OCI-LY1 (cell line): ENCODE measurements around the gene SERF2.
"Not testable (repeated sequence)": the region's sequence is repeated elsewhere in the genome, so short reads cannot be mapped to it uniquely, and the experiment has no call there.

Experiments used
- H2AFZ ChIP-seq: fragments of 200-600 bp; sonication (generic), shearing (Covaris generic); 2 replicates; pipeline ENCODE4 v1.6.0; 2014; ENCODE audit warnings: antibody characterized with exemption, mild to moderate bottlenecking, low read length
- H3F3A ChIP-seq: fragments of 200-600 bp; sonication (generic), shearing (Covaris generic); 2 replicates; pipeline ENCODE4 v1.6.0; 2014; ENCODE audit warnings: mild to moderate bottlenecking, antibody characterized with exemption, low read length, moderate library complexity; ENCODE audit not compliant: insufficient read depth
- H3K27ac ChIP-seq: fragments of 200-600 bp; sonication (generic); 2 replicates; pipeline ENCODE4 v1.5.1; 2014; ENCODE audit warnings: low read length, mixed run types, mild to moderate bottlenecking, low read depth; ENCODE audit not compliant: poor library complexity, severe bottlenecking
- H3K27me3 ChIP-seq: fragments of 200-600 bp; sonication (generic); 2 replicates; pipeline ENCODE4 v1.6.0; 2014; ENCODE audit warnings: antibody characterized with exemption, mild to moderate bottlenecking, low read length, moderate library complexity; ENCODE audit not compliant: insufficient read depth
- H3K36me3 ChIP-seq: fragments of 200-600 bp; sonication (generic); 2 replicates; pipeline ENCODE4 v1.6.1; 2014; ENCODE audit warnings: mild to moderate bottlenecking, antibody characterized with exemption, low read length, moderate library complexity, mixed read lengths; ENCODE audit not compliant: insufficient read depth
- H3K4me1 ChIP-seq: fragments of 200-600 bp; sonication (generic); 2 replicates; pipeline ENCODE4 v1.5.1; 2014; ENCODE audit warnings: mild to moderate bottlenecking, low read length, moderate library complexity; ENCODE audit not compliant: insufficient read depth, severe bottlenecking
- H3K4me2 ChIP-seq: fragments of 200-600 bp; sonication (generic), shearing (Covaris generic); 2 replicates; pipeline ENCODE4 v1.6.1; 2014; ENCODE audit warnings: low read length
- H3K4me3 ChIP-seq: fragments of 200-600 bp; sonication (generic); 2 replicates; pipeline ENCODE4 v1.5.1; 2014; ENCODE audit warnings: low read length, low read depth, mild to moderate bottlenecking, mixed read lengths; ENCODE audit not compliant: poor library complexity, severe bottlenecking
- H3K79me2 ChIP-seq: fragments of 200-600 bp; shearing (Covaris generic); 2 replicates; pipeline ENCODE4 v1.6.1; 2016; ENCODE audit warnings: mixed run types, low read length, mixed read lengths; ENCODE audit not compliant: insufficient read depth
- H3K9ac ChIP-seq: fragments of 200-600 bp; sonication (generic), shearing (Covaris generic); 2 replicates; pipeline ENCODE4 v1.6.1; 2014; ENCODE audit warnings: mild to moderate bottlenecking, low read length, mixed read lengths
- H3K9me2 ChIP-seq: fragments of 200-600 bp; sonication (generic), shearing (Covaris generic); 2 replicates; pipeline ENCODE4 v1.6.1; 2014; ENCODE audit warnings: low read depth, mild to moderate bottlenecking, low read length, mixed read lengths
- H3K9me3 ChIP-seq: fragments of 200-600 bp; shearing (Covaris generic); 2 replicates; pipeline ENCODE4 v1.6.1; 2014; ENCODE audit warnings: low read length, mixed read lengths
- H4K20me1 ChIP-seq: fragments of 200-600 bp; sonication (generic), shearing (Covaris generic); 2 replicates; pipeline ENCODE4 v1.6.0; 2016; ENCODE audit warnings: mild to moderate bottlenecking, low read length; ENCODE audit not compliant: insufficient read depth
- EZH2 ChIP-seq: fragments of 200-600 bp; sonication (generic), shearing (Covaris generic); IDR thresholded peaks from 2 replicates; pipeline ENCODE4 v1.8.0; 2017; ENCODE audit warnings: borderline replicate concordance, mixed run types, mild to moderate bottlenecking, antibody characterized with exemption, low read length, moderate library complexity, mixed read lengths
- TF ChIP-seq, protein P1 (sequence below): fragments of 200-600 bp; sonication (generic), shearing (Covaris generic); IDR thresholded peaks from 2 replicates; pipeline ENCODE4 v1.5.1; 2017; ENCODE audit warnings: mild to moderate bottlenecking, antibody characterized with exemption, low read length, moderate library complexity, mixed read lengths

The SERF2 gene

DNA sequence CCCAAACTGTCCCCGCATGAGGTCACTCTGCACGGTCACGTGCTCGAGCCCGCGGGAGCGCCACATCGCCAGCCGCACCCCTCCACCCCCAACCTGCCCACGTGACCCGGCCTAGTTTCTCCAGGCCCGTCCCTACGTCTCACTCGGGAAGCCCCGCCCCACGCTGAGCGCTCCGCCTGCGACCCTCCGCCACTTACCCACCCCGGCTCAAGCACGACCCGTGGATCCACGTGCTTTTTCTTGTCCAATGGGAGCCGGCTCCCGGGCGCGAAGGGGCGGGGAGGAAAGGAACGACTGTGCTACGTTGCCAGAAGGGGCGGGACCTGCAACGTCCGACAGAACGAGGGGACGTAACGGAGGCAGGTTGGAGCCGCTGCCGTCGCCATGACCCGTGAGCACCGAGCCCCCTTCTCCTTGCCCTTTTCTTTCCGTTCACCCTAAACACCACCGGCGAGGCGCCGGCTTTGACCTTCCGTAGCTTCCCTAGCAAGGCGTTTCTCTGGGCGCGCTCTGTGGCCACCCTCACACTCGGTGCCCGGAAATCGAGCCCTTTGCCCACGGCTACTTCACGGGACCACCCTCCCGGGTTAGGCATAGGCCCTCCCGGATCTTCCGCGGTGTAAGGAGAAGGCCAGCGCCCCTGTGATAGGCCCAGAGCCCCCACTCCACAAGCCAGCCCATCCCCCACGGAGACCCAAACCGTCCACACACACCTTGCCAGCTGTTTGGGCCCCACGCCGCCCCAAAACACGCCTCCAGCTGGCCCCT, at the start of gene SERF2:
TSS of gene SERF2 (plus strand) at position 328 of the 768 bp plus-strand sequence. CDS start at position 385, 57 bp downstream.
- no peaks in the 10 kb centered on the region for H3K9me2 ChIP-seq
- peak within 1 kb of the TSS; percentile 97 for H3K4me3 ChIP-seq
- H3F3A ChIP-seq = peaks cover 21% of the 10 kb centered on the region
- peaks cover 47% of the 10 kb centered on the region for H3K36me3 ChIP-seq
- peaks cover 80% of the 10 kb centered on the region for H3K4me1 ChIP-seq
- H3K79me2 ChIP-seq = peaks cover 12% of the 10 kb centered on the region; the same call in 1 of the 2 replicates
- H3K9ac ChIP-seq = peak within 1 kb of the TSS; percentile 99
- H3K27me3 ChIP-seq = no peaks in the 10 kb centered on the region
- H3K4me2 ChIP-seq = peak within 1 kb of the TSS; percentile 86
- peak within 1 kb of the TSS; percentile 99 for H3K27ac ChIP-seq
- no peak within 1 kb of the TSS for H2AFZ ChIP-seq
- no peaks in the 10 kb centered on the region for H4K20me1 ChIP-seq
- no peak for TF ChIP-seq EZH2
- TF ChIP-seq, protein P1, sequence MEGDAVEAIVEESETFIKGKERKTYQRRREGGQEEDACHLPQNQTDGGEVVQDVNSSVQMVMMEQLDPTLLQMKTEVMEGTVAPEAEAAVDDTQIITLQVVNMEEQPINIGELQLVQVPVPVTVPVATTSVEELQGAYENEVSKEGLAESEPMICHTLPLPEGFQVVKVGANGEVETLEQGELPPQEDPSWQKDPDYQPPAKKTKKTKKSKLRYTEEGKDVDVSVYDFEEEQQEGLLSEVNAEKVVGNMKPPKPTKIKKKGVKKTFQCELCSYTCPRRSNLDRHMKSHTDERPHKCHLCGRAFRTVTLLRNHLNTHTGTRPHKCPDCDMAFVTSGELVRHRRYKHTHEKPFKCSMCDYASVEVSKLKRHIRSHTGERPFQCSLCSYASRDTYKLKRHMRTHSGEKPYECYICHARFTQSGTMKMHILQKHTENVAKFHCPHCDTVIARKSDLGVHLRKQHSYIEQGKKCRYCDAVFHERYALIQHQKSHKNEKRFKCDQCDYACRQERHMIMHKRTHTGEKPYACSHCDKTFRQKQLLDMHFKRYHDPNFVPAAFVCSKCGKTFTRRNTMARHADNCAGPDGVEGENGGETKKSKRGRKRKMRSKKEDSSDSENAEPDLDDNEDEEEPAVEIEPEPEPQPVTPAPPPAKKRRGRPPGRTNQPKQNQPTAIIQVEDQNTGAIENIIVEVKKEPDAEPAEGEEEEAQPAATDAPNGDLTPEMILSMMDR = no peak
- H3K9me3 ChIP-seq = no peaks in the 10 kb centered on the region

DNA sequence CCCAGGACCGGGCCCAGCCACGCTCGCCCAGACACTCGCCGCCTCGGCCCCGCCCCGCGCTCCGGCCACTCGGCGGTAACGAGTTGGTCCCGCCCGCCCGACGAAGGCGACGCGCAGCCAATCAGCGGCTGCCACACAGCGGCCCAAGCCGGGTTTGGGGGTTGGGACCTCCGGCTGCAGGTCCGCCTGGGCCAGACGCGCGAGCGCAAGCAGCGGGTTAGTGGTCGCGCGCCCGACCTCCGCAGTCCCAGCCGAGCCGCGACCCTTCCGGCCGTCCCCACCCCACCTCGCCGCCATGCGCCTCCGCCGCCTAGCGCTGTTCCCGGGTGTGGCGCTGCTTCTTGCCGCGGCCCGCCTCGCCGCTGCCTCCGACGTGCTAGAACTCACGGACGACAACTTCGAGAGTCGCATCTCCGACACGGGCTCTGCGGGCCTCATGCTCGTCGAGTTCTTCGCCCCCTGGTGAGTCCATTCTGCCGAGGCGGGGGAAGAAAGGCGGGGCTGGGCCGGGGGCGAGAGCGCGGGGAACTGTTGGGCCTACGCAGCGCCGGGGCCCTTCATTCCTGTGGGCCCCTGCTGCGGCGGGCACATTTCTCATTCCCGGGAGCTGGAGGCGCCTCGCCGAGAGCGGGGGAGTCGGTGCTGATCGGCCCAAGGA, 45.7 kb upstream of the SERF2 start, which contains the start of gene PDIA3:
TSS of gene PDIA3 (plus strand) at position 194 of the 658 bp plus-strand sequence. CDS start at position 296, 102 bp downstream.
- Histone ChIP-seq H3K4me3 (peak within 1 kb of the TSS; percentile 72), H3K36me3 (peaks cover 33% of the 10 kb centered on the region), H3K4me2 (peak within 1 kb of the TSS; percentile 73), H3K4me1 (peaks cover 63% of the 10 kb centered on the region), H3K79me2 (peaks cover 48% of the 10 kb centered on the region), H3K27ac (peak within 1 kb of the TSS; percentile 87), H3K9ac (peak within 1 kb of the TSS; percentile 97)
- H3F3A ChIP-seq, H2AFZ ChIP-seq, H3K9me2 ChIP-seq, H4K20me1 ChIP-seq, H3K27me3 ChIP-seq, H3K9me3 ChIP-seq: not testable (repeated sequence)

DNA sequence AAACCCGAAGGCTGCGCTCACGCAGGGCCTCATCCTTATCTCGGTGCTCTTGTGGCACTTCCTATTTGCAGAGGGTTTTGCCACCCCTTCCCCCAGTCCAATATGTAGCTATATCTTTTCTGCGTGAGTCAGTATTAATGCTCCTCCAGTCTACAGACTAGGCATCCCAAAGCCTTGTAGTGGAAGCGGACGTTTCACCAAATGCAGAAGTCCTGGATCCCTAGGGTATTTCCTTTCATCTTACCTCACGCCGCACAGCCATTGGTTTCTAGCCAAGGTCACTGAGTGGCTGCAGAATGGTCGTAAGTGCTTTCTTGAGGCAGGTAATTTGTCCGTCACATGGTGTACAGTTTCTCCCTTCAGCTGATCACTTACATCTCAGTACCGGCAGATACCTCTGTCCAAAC, 45.2 kb upstream of the SERF2 start:
- Histone ChIP-seq H3K79me2 (peaks cover 54% of the 10 kb centered on the region), H3K4me3 (peak overlapping the region; percentile 72), H3K4me1 (peaks cover 68% of the 10 kb centered on the region), H3K9ac (peak overlapping the region; percentile 97), H3K4me2 (peak overlapping the region; percentile 73), H3K36me3 (peaks cover 38% of the 10 kb centered on the region), H3K27ac (peak overlapping the region; percentile 77)
- H2AFZ ChIP-seq, H3K9me3 ChIP-seq, H3K9me2 ChIP-seq, H3K27me3 ChIP-seq, H3F3A ChIP-seq, H4K20me1 ChIP-seq: not testable (repeated sequence)

DNA sequence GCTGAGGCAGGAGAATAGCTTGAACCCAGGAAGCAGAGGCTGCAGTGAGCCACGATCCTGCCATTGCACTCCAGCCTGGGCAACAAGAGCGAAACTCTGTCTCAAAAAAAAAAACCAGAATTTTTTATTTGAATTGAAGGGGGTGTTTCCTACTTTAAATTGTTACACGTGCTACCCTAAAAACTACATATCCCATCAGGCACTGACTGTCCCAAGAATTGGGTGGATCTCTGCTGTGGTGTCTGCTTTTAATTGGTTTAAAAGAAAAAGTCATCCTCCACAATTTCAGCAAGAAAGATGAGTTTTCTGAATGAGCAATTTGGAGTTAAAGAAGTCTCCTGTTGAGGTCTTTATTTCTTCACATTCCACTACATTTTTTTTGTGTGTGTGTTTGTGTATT, 43.7 kb upstream of the SERF2 start:
- Histone ChIP-seq H3K36me3 (peaks cover 53% of the 10 kb centered on the region), H3K9me2 (no peaks in the 10 kb centered on the region), H3K79me2 (peaks cover 68% of the 10 kb centered on the region), H3K4me1 (peaks cover 72% of the 10 kb centered on the region), H3K9me3 (no peaks in the 10 kb centered on the region), H3K4me3 (peak overlapping the region; percentile 72), H3K4me2 (peak overlapping the region; percentile 73), H3K9ac (peak overlapping the region; percentile 97; the same call in 1 of the 2 replicates), H3F3A (no peaks in the 10 kb centered on the region), H4K20me1 (peaks cover 4% of the 10 kb centered on the region; the same call in 1 of the 2 replicates), H2AFZ (no peak overlapping the region), H3K27me3 (no peaks in the 10 kb centered on the region), H3K27ac (no peak overlapping the region)
- TF ChIP-seq EZH2 = no peak
- TF ChIP-seq, protein P1 = no peak
